Measurements from ENCODE around the gene MAN2C1.
"Not testable (repeated sequence)": the region's sequence is repeated elsewhere in the genome, so short reads cannot be mapped to it uniquely, and the experiment has no call there.

Gene MAN2C1

GRCh38 chr15:75360856-75361255 is 7.6 kb downstream of the MAN2C1 start:
- FAIRE-seq, result no peak

GRCh38 chr15:75360391-75360790 is 8.0 kb downstream of the MAN2C1 start:
- FAIRE-seq, result no peak

- FAIRE-seq, result no peak
Measured at GRCh38 chr15:75359537-75360250, 8.7 kb downstream of the MAN2C1 start.

GRCh38 chr15:75358771-75359536 is 9.5 kb downstream of the MAN2C1 start:
- FAIRE-seq, result no peak

- no peak for FAIRE-seq
Measured at GRCh38 chr15:75357976-75358673, 10.3 kb downstream of the MAN2C1 start.

- no peak for FAIRE-seq
Measured at GRCh38 chr15:75356517-75356916, 11.9 kb downstream of the MAN2C1 start.

- FAIRE-seq, result no peak
Measured at GRCh38 chr15:75356006-75356405, 12.4 kb downstream of the MAN2C1 start.

GRCh38 chr15:75355369-75355768 is 13.0 kb downstream of the MAN2C1 start:
- no peak for FAIRE-seq

GRCh38 chr15:75354454-75354853 is 14.0 kb downstream of the MAN2C1 start:
- FAIRE-seq, result no peak

GRCh38 chr15:75353604-75354003 is 14.8 kb downstream of the MAN2C1 start:
- no peak for FAIRE-seq

- FAIRE-seq, result no peak
Measured at GRCh38 chr15:75352186-75353080, 16.0 kb downstream of the MAN2C1 start.

- no peak for FAIRE-seq
Measured at GRCh38 chr15:75350601-75351361, 17.6 kb downstream of the MAN2C1 start.

GRCh38 chr15:75349851-75350588 is 18.4 kb downstream of the MAN2C1 start:
- no peak for FAIRE-seq

- not testable (repeated sequence) for FAIRE-seq
Measured at GRCh38 chr15:75349351-75349669, 19.1 kb downstream of the MAN2C1 start.

GRCh38 chr15:75348562-75349350 is 19.7 kb downstream of the MAN2C1 start:
- no peak for FAIRE-seq

GRCh38 chr15:75348034-75348561 is 20.3 kb downstream of the MAN2C1 start:
- no peak for FAIRE-seq

GRCh38 chr15:75347222-75348033 is 21.0 kb downstream of the MAN2C1 start:
- no peak for FAIRE-seq

- no peak for FAIRE-seq
Measured at GRCh38 chr15:75346796-75347221, 21.6 kb downstream of the MAN2C1 start, which contains the start of gene NEIL1. Gene NEIL1, plus strand, starts transcription at chr15:75347039. Its CDS starts 1,867 bp downstream, at chr15:75348906.

- not testable (repeated sequence) for FAIRE-seq
Measured at GRCh38 chr15:75343953-75344352, 24.5 kb downstream of the MAN2C1 start.
